ENCODE data around the gene COMMD1.
"Not testable (repeated sequence)": the region's sequence is repeated elsewhere in the genome, so short reads cannot be mapped to it uniquely, and the experiment has no call there.

Gene COMMD1

DNA sequence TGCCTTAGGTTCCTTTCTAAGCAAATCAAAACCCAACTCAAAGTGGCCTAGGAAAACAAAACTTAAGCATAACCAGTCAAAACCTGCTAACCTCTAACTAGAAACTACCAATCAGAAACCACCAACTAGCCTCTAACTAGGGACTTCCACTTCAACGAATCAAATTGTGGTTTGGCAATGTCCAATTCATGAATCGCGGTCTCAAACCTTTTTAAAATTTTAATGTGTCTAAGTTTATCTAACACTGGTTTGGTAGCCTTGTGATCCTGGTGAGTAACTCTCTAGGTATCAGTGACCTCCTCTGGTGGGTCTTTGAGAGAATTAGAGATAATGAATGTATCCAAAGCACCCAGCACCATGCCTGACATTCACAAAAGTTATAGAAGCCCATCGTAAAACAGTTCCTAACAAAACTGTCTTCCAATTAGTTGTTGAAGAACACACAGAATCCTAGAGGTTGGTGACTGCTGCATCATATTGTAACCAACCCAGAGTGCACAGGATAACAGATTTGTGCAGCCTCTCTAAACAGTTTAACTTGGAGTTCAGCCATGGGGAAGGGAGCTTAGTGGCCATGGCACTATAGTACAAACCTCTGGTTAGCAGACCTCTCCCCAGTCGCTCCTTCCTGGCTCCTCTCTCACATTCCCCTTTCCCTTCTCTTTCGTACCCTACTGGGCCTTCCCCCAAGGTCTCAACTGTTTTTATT is 245.3 kb downstream of the COMMD1 start:
- H3K4me3 ChIP-seq (ENCODE audit: control insufficient read depth, low read depth, low read length) = no peak overlapping the region
- no peak for DNase-seq (ENCODE audit: low read depth)
- TF ChIP-seq, protein P1, sequence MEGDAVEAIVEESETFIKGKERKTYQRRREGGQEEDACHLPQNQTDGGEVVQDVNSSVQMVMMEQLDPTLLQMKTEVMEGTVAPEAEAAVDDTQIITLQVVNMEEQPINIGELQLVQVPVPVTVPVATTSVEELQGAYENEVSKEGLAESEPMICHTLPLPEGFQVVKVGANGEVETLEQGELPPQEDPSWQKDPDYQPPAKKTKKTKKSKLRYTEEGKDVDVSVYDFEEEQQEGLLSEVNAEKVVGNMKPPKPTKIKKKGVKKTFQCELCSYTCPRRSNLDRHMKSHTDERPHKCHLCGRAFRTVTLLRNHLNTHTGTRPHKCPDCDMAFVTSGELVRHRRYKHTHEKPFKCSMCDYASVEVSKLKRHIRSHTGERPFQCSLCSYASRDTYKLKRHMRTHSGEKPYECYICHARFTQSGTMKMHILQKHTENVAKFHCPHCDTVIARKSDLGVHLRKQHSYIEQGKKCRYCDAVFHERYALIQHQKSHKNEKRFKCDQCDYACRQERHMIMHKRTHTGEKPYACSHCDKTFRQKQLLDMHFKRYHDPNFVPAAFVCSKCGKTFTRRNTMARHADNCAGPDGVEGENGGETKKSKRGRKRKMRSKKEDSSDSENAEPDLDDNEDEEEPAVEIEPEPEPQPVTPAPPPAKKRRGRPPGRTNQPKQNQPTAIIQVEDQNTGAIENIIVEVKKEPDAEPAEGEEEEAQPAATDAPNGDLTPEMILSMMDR (IDR thresholded peaks at IDR 0.05; ENCODE audit: control insufficient read depth, insufficient read depth, low read depth, low read length, missing control alignments) = no peak

DNA sequence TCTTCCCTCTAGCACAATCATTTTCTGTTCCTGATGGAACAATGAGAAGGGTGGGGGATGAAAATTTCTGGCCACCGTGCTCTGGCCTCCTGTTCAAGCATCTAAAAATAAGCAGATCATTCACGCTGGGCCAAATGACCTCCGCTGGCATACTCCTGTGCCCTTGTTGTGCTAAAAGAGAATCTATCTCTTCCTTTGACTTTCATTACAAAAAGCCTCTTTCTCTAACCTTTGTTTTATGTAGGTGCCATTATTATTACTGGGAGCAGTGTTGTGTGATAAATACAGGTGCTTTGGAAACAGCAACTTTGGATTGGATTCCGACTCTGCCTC is 245.8 kb downstream of the COMMD1 start:
- DNase-seq (ENCODE audit: low read depth) = no peak
- H3K4me3 ChIP-seq (ENCODE audit: control insufficient read depth, low read depth, low read length) = no peak overlapping the region
- TF ChIP-seq, protein P1 (IDR thresholded peaks at IDR 0.05; ENCODE audit: control insufficient read depth, insufficient read depth, low read depth, low read length, missing control alignments) = no peak

DNA sequence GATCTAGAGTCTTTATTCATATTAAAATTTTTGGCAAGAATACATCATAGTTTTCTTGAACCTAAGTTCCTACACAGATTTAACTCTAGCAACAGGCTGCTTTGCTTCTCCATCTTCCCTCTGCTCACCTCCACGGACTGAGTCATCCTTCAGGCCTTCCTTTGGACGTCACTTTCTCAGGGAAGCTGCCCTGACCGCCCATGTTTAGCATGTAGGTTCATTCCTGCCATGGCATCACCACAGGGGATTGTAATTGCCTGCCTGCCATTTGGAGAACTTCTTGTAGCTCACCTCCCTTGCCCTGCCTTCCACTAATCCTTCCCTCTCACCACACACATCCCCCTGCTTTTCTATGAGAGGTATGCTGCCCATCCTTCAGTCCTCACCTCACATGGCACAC is 246.5 kb downstream of the COMMD1 start:
- DNase-seq (ENCODE audit: low read depth) = no peak
- TF ChIP-seq, protein P1 (IDR thresholded peaks at IDR 0.05; ENCODE audit: control insufficient read depth, insufficient read depth, low read depth, low read length, missing control alignments) = no peak

DNA sequence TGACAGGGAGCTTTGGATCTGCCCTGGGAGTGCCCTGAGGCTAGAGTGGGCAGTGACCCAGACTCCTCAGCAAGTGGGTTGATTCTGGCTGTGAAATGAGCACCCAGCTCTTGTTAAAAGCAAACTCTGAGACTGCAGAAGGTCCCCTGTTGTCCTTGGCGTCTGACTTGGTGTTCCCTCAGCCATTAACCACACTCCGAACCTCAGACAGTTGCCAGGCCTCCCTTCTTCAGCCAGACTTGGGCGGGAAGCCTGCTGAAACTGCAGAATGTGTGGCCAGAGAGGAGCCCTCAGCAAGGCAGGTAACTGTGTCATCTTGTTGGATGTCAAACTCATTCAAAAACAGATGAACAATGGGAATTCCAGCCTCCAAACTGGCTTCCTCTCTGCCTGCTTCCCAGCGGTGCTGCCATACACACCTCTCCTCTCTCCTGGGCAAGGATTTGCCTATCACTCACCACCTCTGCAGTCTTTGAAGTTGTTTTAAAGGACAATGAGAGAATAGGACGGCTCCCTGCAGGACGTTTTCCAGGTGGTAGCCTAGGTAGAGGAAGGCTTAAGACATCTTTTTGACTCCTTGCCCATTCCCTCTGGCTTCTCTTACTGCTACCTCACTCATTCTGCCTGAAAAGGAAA is 251.5 kb downstream of the COMMD1 start:
- no peak for DNase-seq (ENCODE audit: low read depth)
- no peak overlapping the region for H3K4me3 ChIP-seq (ENCODE audit: control insufficient read depth, low read depth, low read length)
- TF ChIP-seq, protein P1 (IDR thresholded peaks at IDR 0.05; ENCODE audit: control insufficient read depth, insufficient read depth, low read depth, low read length, missing control alignments) = no peak

More for the DNA sequence above, 246.5 kb downstream of the COMMD1 start:
- no peak overlapping the region for H3K4me3 ChIP-seq (ENCODE audit: control insufficient read depth, low read depth, low read length)

DNA sequence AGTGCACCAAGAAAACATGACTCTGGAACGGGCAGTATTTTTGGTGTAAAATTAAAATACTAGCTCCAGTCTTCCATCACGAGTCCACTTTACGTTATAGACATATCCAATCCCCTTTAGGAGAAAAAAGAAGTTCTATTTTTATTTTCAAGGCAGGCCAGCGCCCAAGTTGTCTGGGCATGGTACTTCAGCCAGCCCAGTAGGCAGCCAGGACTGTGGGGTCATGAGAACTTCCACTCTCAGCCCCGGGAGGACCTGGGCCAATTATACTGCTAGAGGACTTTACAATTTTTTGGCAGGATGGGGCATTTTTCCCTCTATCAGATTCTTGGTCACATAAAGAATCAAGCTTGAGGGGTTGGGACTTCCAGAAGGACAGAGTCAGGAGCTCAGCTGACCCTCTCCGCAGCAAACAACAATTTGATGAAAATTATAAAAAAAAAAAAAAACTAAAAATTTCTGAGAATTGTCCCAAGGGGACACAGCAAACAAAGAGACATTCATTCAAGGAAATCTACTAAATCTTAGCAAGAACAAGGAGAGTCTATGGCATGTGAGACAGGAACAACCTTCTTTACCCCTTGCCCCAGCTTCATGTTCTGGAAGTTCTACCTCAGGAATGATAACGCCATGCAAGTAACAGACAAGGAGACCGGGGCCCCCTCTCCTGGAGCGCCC is 253.1 kb downstream of the COMMD1 start:
- TF ChIP-seq, protein P1 (IDR thresholded peaks at IDR 0.05; ENCODE audit: control insufficient read depth, insufficient read depth, low read depth, low read length, missing control alignments) = no peak
- H3K4me3 ChIP-seq (ENCODE audit: control insufficient read depth, low read depth, low read length) = no peak overlapping the region
- DNase-seq (ENCODE audit: low read depth) = no peak

DNA sequence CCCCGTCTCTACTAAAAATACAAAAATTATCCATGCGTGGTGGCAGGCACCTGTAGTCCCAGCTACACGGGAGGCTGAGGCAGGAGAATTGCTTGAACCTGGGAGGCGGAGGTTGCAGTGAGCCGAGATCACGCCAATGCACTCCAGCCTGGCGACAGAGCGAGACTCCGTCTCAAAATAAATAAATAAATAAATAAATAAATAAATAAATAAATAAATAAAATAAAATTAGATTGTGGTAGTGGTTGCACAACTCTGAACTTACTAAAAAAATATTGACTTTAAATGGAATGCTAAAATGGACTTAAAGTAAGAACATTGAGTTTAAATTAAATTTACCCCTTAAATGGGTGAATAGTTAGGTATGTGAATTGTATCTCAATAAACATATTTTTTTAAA is 255.2 kb downstream of the COMMD1 start:
- not testable (repeated sequence) for DNase-seq (ENCODE audit: low read depth); H3K4me3 ChIP-seq (ENCODE audit: control insufficient read depth, low read depth, low read length)
